Caco-2 (cell line): ENCODE results near the gene CLEC1A. TPM values are rescaled to one million over a fixed set of nuclear protein-coding genes. Genes with fewer than 3 reads are reported as not detected.

Source experiments
- BruUV-seq: library from RNA; stranded (reverse); fragments of 400-500 nt; replicated peaks from 2 replicates; lab custom pipeline; 2021; lab: Mats Ljungman, UMichigan
- CTCF ChIA-PET: fragments of 300-600 bp; sonication (Branson Sonifier 250); formaldehyde crosslinking; loops from one replicate; lab custom pipeline; 2022; ENCODE audit warnings: antibody characterized with exemption; lab: Charles Lee
- POLR2A ChIA-PET: fragments of 300-600 bp; sonication (Branson Sonifier 250); formaldehyde crosslinking; loops from one replicate; lab custom pipeline; 2022; ENCODE audit warnings: antibody characterized with exemption; lab: Charles Lee
- DNase-seq, 2 experiments: peaks; one replicate each; pipeline versions ENCODE4 v3.0.0 to v3.0.0-alpha.2; 2020 to 2022
- H3K27me3 ChIP-seq: replicated peaks from 2 replicates; pipeline ENCODE4 v1.6.0; 2011; ENCODE audit warnings: low read length; ENCODE audit not compliant: control insufficient read depth, insufficient read depth
- H3K36me3 ChIP-seq: 2 replicates; pipeline ENCODE4 v1.5.1; 2011; ENCODE audit warnings: low read length; ENCODE audit not compliant: control insufficient read depth, insufficient read depth
- H3K4me1 ChIP-seq: fragments of 250-450 bp; sonication (Bioruptor Pico); 2 replicates; pipeline ENCODE4 v1.5.1; 2020; ENCODE audit warnings: mild to moderate bottlenecking
- H3K4me3 ChIP-seq: 2 replicates; pipeline ENCODE4 v1.5.1; 2011; ENCODE audit warnings: low read depth, mild to moderate bottlenecking, control low read depth, low read length
- H3K9me3 ChIP-seq: fragments of 250-450 bp; sonication (Bioruptor Pico); 2 replicates; pipeline ENCODE4 v1.5.1; 2020; ENCODE audit warnings: mild to moderate bottlenecking, moderate library complexity
- H3K27ac Mint-ChIP-seq: one replicate; pipeline ENCODE4 v1.8.0; 2022; ENCODE audit warnings: mixed read lengths; ENCODE audit not compliant: unreplicated experiment
- H3K27me3 Mint-ChIP-seq: one replicate; pipeline ENCODE4 v1.8.0; 2022; ENCODE audit warnings: mixed read lengths; ENCODE audit not compliant: insufficient read depth, unreplicated experiment
- H3K36me3 Mint-ChIP-seq: one replicate; pipeline ENCODE4 v1.8.0; 2022; ENCODE audit warnings: mild to moderate bottlenecking, mixed read lengths; ENCODE audit not compliant: insufficient read depth, unreplicated experiment
- H3K4me1 Mint-ChIP-seq: one replicate; pipeline ENCODE4 v1.8.0; 2022; ENCODE audit warnings: low read depth, mixed read lengths; ENCODE audit not compliant: unreplicated experiment
- H3K4me3 Mint-ChIP-seq: one replicate; pipeline ENCODE4 v1.8.0; 2022; ENCODE audit warnings: mild to moderate bottlenecking, moderate library complexity, mixed read lengths; ENCODE audit not compliant: unreplicated experiment
- H3K9me3 Mint-ChIP-seq: one replicate; pipeline ENCODE4 v1.8.0; 2022; ENCODE audit warnings: mixed read lengths; ENCODE audit not compliant: unreplicated experiment
- CTCF ChIP-seq, 2 experiments: fragments of 200-600 bp in 1 of 2; IDR thresholded peaks; 1 replicate in 1 of 2; 2 replicates in 1 of 2; pipeline versions ENCODE4 v1.5.1 to v1.8.0; 2011 to 2022; ENCODE audit warnings: antibody characterized with exemption in 1 of 2, control low read depth in 1 of 2, inconsistent platforms in 1 of 2, low read depth in 1 of 2, low read length in 1 of 2, mild to moderate bottlenecking in 1 of 2, moderate library complexity in 1 of 2; ENCODE audit not compliant: insufficient read depth in 1 of 2, severe bottlenecking in 1 of 2, unreplicated experiment in 1 of 2
- intact Hi-C: fragments of 100-400 bp; cut with micrococcal nuclease; formaldehyde crosslinking; loops from one replicate; pipeline ENCODE4 v1.10.0; 2022; ENCODE audit not compliant: unreplicated experiment
- total RNA-seq: library from RNA; stranded (reverse); gene quantifications from 2 replicates; pipeline ENCODE4 v1.2.3, GENCODE V29; 2022

Gene CLEC1A
- total RNA-seq, 1 experiment from 2014 or later: not detected

- peak; percentile 33 to 69 for TF ChIP-seq CTCF (IDR thresholded peaks at IDR 0.05; ENCODE audit: insufficient read depth in 1 of 2, low read depth in 1 of 2, low read length in 1 of 2, severe bottlenecking in 1 of 2, unreplicated experiment in 1 of 2)
- ChIA-PET POLR2A (no interaction called here), CTCF (interaction anchor here (0.9 to 1.0 kb wide), 3 partner anchors 24 to 156 kb away, joined by 3 to 10 read pairs (median 5); no protein-coding TSS in a partner anchor)
- Histone ChIP-seq H3K27me3 (no peaks in the 10 kb centered on the region), H3K4me1 (no peaks in the 10 kb centered on the region), H3K36me3 (no peaks in the 10 kb centered on the region), H3K4me3 (no peak overlapping the region), H3K9me3 (no peaks in the 10 kb centered on the region)
- Mint-ChIP-seq H3K27me3 (peaks cover 6% of the 10 kb centered on the region), H3K4me3 (no peak overlapping the region), H3K4me1 (no peaks in the 10 kb centered on the region), H3K9me3 (no peaks in the 10 kb centered on the region), H3K27ac (no peak overlapping the region), H3K36me3 (no peaks in the 10 kb centered on the region)
- intact Hi-C loops: loop anchor here (1.0 to 2.0 kb wide), 2 partner anchors 106 to 157 kb away; no protein-coding TSS in a partner anchor
- DNase-seq: no peak
- no TSS peak for BruUV-seq
Observed at GRCh38 chr12:10033783-10034545, 64.8 kb downstream of the CLEC1A start.

GRCh38 chr12:10031771-10032175 lies 67.0 kb downstream of the CLEC1A start:
- ChIA-PET POLR2A (no interaction called here), CTCF (no interaction called here)
- Histone ChIP-seq H3K27me3 (no peaks in the 10 kb centered on the region), H3K4me3 (no peak overlapping the region), H3K4me1 (no peaks in the 10 kb centered on the region), H3K36me3 (no peaks in the 10 kb centered on the region), H3K9me3 (no peaks in the 10 kb centered on the region)
- no peak for TF ChIP-seq CTCF (IDR thresholded peaks at IDR 0.05; ENCODE audit: insufficient read depth in 1 of 2, low read depth in 1 of 2, low read length in 1 of 2, severe bottlenecking in 1 of 2, unreplicated experiment in 1 of 2)
- H3K27me3 Mint-ChIP-seq: peaks cover 6% of the 10 kb centered on the region
- H3K4me1 Mint-ChIP-seq: no peaks in the 10 kb centered on the region
- BruUV-seq: no TSS peak
- no peaks in the 10 kb centered on the region for H3K36me3 Mint-ChIP-seq
- no peaks in the 10 kb centered on the region for H3K9me3 Mint-ChIP-seq
- H3K4me3 Mint-ChIP-seq: no peak overlapping the region
- H3K27ac Mint-ChIP-seq: peak overlapping the region; percentile 3
- intact Hi-C loops: no loop called here
- no peak for DNase-seq

- no TSS peak for BruUV-seq
- CTCF ChIA-PET: no interaction called here
Observed at GRCh38 chr12:10031321-10031720, 67.5 kb downstream of the CLEC1A start.

More at GRCh38 chr12:10031321-10031720, 67.5 kb downstream of the CLEC1A start:
- H3K27me3 ChIP-seq: no peaks in the 10 kb centered on the region
- Mint-ChIP-seq H3K36me3 (no peaks in the 10 kb centered on the region), H3K9me3 (no peaks in the 10 kb centered on the region), H3K4me1 (no peaks in the 10 kb centered on the region), H3K27me3 (peaks cover 6% of the 10 kb centered on the region), H3K4me3 (no peak overlapping the region), H3K27ac (peak overlapping the region; percentile 3)
- H3K36me3 ChIP-seq: no peaks in the 10 kb centered on the region
- POLR2A ChIA-PET: no interaction called here
- TF ChIP-seq CTCF (IDR thresholded peaks at IDR 0.05; ENCODE audit: insufficient read depth in 1 of 2, low read depth in 1 of 2, low read length in 1 of 2, severe bottlenecking in 1 of 2, unreplicated experiment in 1 of 2): no peak
- DNase-seq: no peak
- H3K4me1 ChIP-seq: no peaks in the 10 kb centered on the region
- H3K4me3 ChIP-seq: no peak overlapping the region
- H3K9me3 ChIP-seq: no peaks in the 10 kb centered on the region
- intact Hi-C loops: no loop called here
